WTC11 (cell line): ENCODE data around the gene CLDN7. TPM values are rescaled to one million over a fixed set of nuclear protein-coding genes. Genes with fewer than 3 reads are reported as not detected.

Experiments used
- ATAC-seq: fragments of 200-7000 bp; cut with Tn5 transposase; 2 replicates; pipeline ENCODE4 v1.10.0; 2021; ENCODE audit warnings: mild to moderate bottlenecking, moderate library complexity
- CTCF ChIA-PET: fragments of 300-600 bp; sonication (Branson Sonifier 250); formaldehyde crosslinking; loops from one replicate; lab custom pipeline; 2021; ENCODE audit warnings: antibody characterized with exemption; lab: Charles Lee
- POLR2A ChIA-PET: fragments of 350-600 bp; sonication (Branson Sonifier 250); formaldehyde crosslinking; loops from one replicate; lab custom pipeline; 2021; ENCODE audit warnings: antibody characterized with exemption; lab: Charles Lee
- DNase-seq: peaks from one replicate; pipeline ENCODE4 v3.0.0; 2021; ENCODE audit warnings: low spot score
- H3K27ac Mint-ChIP-seq: 2 replicates; pipeline ENCODE4 v1.8.0; 2021; ENCODE audit warnings: mixed read lengths
- H3K27me3 Mint-ChIP-seq: 2 replicates; pipeline ENCODE4 v1.8.0; 2021; ENCODE audit warnings: low read depth, mild to moderate bottlenecking, moderate library complexity, mixed read lengths
- H3K36me3 Mint-ChIP-seq: 2 replicates; pipeline ENCODE4 v1.8.0; 2021; ENCODE audit warnings: mixed read lengths
- H3K4me1 Mint-ChIP-seq: 2 replicates; pipeline ENCODE4 v1.8.0; 2022; ENCODE audit warnings: mixed read lengths
- H3K4me3 Mint-ChIP-seq: 2 replicates; pipeline ENCODE4 v1.8.0; 2021; ENCODE audit warnings: mild to moderate bottlenecking, moderate library complexity, mixed read lengths
- H3K9me3 Mint-ChIP-seq: 2 replicates; pipeline ENCODE4 v1.8.0; 2021; ENCODE audit warnings: mixed read lengths
- AR ChIP-seq: fragments of 250-450 bp; sonication (Bioruptor Pico); IDR thresholded peaks from 2 replicates; pipeline ENCODE4 v1.9.0; 2021; ENCODE audit warnings: mild to moderate bottlenecking
- E2F1 ChIP-seq: sonication (generic); formaldehyde crosslinking; IDR thresholded peaks from 2 replicates; pipeline ENCODE4 v1.8.0; 2022; ENCODE audit warnings: mild to moderate bottlenecking, missing genetic modification reagents
- FOXK1 ChIP-seq: sonication (generic); formaldehyde crosslinking; IDR thresholded peaks from 2 replicates; pipeline ENCODE4 v1.8.0; 2022; ENCODE audit warnings: mild to moderate bottlenecking, moderate library complexity, missing genetic modification reagents
- HMGA2 ChIP-seq: fragments of 250-450 bp; sonication (Bioruptor Pico); IDR thresholded peaks from 2 replicates; pipeline ENCODE4 v1.4.0; 2021; ENCODE audit warnings: mild to moderate bottlenecking, moderate library complexity
- IRF2 ChIP-seq: sonication (generic); formaldehyde crosslinking; IDR thresholded peaks from 2 replicates; pipeline ENCODE4 v1.8.0; 2022; ENCODE audit warnings: low read depth, missing genetic modification reagents, borderline replicate concordance
- JUN ChIP-seq: sonication (generic); formaldehyde crosslinking; IDR thresholded peaks from 2 replicates; pipeline ENCODE4 v1.8.0; 2023; ENCODE audit warnings: mild to moderate bottlenecking, missing genetic modification reagents
- NFATC4 ChIP-seq: fragments of 250-450 bp; sonication (Bioruptor Pico); IDR thresholded peaks from 2 replicates; pipeline ENCODE4 v1.9.0; 2021; ENCODE audit warnings: mild to moderate bottlenecking
- NR2C2 ChIP-seq: sonication (generic); formaldehyde crosslinking; IDR thresholded peaks from 2 replicates; pipeline ENCODE4 v1.8.0; 2022; ENCODE audit warnings: mild to moderate bottlenecking, missing genetic modification reagents
- SMAD4 ChIP-seq: sonication (generic); formaldehyde crosslinking; IDR thresholded peaks from 2 replicates; pipeline ENCODE4 v1.8.0; 2022; ENCODE audit warnings: mild to moderate bottlenecking, missing genetic modification reagents
- USF1 ChIP-seq: sonication (generic); formaldehyde crosslinking; IDR thresholded peaks from 2 replicates; pipeline ENCODE4 v1.8.0; 2022; ENCODE audit warnings: mild to moderate bottlenecking, missing genetic modification reagents
- ZNF512 ChIP-seq: sonication (generic); formaldehyde crosslinking; IDR thresholded peaks from 2 replicates; pipeline ENCODE4 v1.8.1; 2022; ENCODE audit warnings: missing genetic modification reagents, borderline replicate concordance
- ZNF671 ChIP-seq: fragments of 250-450 bp; sonication (Bioruptor Pico); IDR thresholded peaks from 2 replicates; pipeline ENCODE4 v1.8.0; 2021; ENCODE audit warnings: mild to moderate bottlenecking
- total RNA-seq: library from RNA; stranded (reverse); gene quantifications from 3 replicates; pipeline ENCODE4 v1.2.3, GENCODE V29; 2021
- TF ChIP-seq, protein P1 (sequence below): sonication (generic); formaldehyde crosslinking; IDR thresholded peaks from 2 replicates; pipeline ENCODE4 v1.8.1; 2023; ENCODE audit warnings: mild to moderate bottlenecking, missing genetic modification reagents, moderate library complexity
- TF ChIP-seq, protein P2 (sequence below): sonication (generic); formaldehyde crosslinking; IDR thresholded peaks from 2 replicates; pipeline ENCODE4 v1.8.0; 2022; ENCODE audit warnings: mild to moderate bottlenecking, missing genetic modification reagents
- TF ChIP-seq, protein P3 (sequence below): sonication (generic); formaldehyde crosslinking; IDR thresholded peaks from 2 replicates; pipeline ENCODE4 v1.8.1; 2022; ENCODE audit warnings: low read depth, mild to moderate bottlenecking, moderate library complexity, missing genetic modification reagents, borderline replicate concordance
- TF ChIP-seq, protein P4 (sequence below): sonication (generic); formaldehyde crosslinking; IDR thresholded peaks from 2 replicates; pipeline ENCODE4 v1.8.1; 2022; ENCODE audit warnings: mild to moderate bottlenecking, moderate library complexity, missing genetic modification reagents

CLDN7 gene
- total RNA-seq, 1 experiment from 2014 or later = 136 TPM

DNA sequence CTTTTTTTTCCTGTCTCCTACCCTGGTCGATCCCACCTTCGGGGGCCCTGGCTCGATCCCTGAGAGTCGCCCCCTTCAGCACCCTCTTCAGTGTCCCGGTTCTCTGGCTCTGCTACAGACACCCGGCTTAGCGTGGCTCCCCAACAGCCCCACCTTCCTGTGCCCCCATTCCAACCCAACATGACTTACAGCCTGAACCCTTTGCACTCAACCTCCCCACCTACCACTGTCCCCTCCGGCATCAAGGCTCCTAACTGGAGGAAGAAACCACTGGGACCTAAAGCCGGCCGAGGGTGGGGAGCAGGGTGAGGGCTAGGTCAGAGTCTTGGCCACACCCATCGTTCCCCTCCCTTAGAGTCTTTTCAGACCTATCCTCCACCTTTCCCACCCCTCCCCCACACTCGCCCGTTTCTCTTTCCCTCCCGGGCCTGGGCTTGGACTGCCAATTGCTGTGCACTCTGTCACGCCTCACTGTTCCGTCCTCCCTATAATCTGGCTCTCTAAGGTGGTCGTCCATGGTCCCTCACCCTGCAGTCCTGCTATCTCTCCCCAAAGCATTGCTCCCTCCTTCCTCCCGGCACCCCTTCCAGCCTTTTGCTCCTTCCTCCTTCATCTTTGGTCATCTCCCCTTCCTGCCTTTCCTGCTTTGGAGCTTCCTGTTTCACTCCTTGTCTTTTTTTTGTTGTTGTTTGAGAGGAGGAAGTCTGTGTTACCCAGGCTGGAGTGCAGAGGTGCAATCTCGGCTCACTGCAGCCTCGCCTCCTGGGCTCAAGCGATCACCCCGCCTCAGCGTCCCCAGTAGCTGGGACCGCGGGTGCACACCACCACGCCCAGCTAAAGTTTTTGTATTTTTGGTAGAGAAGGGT lies 890 bp upstream of the CLDN7 start (continued):
- peak; percentile 48; the same call in 1 of the 2 replicates for TF ChIP-seq FOXK1 (CRISPR knock-in tag)

- CTCF ChIA-PET = interaction anchor here (1.1 to 1.4 kb wide), 2 partner anchors 13 to 19 kb away, joined by 3 to 4 read pairs; no protein-coding TSS in a partner anchor
- TF ChIP-seq FOXK1 (CRISPR knock-in tag) (peak; percentile 13; the same call in 1 of the 2 replicates), USF1 (CRISPR knock-in tag) (0 out of 2 replicates have a peak, but pooled peaks have one; percentile 7), ZNF512 (CRISPR knock-in tag) (no peak), SMAD4 (no peak), JUN (CRISPR knock-in tag) (0 out of 2 replicates have a peak, but pooled peaks have one; percentile 7), ZNF671 (0 out of 2 replicates have a peak, but pooled peaks have one; percentile 42), HMGA2 (no peak), NFATC4 (CRISPR knock-in tag) (peak; percentile 66; the same call in 1 of the 2 replicates), NR2C2 (CRISPR knock-in tag) (no peak), E2F1 (CRISPR knock-in tag) (0 out of 2 replicates have a peak, but pooled peaks have one; percentile 6), IRF2 (0 out of 2 replicates have a peak, but pooled peaks have one; percentile 52), AR (CRISPR knock-in tag) (0 out of 2 replicates have a peak, but pooled peaks have one; percentile 16)
- TF ChIP-seq, protein P1, sequence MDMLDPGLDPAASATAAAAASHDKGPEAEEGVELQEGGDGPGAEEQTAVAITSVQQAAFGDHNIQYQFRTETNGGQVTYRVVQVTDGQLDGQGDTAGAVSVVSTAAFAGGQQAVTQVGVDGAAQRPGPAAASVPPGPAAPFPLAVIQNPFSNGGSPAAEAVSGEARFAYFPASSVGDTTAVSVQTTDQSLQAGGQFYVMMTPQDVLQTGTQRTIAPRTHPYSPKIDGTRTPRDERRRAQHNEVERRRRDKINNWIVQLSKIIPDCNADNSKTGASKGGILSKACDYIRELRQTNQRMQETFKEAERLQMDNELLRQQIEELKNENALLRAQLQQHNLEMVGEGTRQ (CRISPR knock-in tag) = peak; percentile 5; the same call in 1 of the 2 replicates
- TF ChIP-seq, protein P2, sequence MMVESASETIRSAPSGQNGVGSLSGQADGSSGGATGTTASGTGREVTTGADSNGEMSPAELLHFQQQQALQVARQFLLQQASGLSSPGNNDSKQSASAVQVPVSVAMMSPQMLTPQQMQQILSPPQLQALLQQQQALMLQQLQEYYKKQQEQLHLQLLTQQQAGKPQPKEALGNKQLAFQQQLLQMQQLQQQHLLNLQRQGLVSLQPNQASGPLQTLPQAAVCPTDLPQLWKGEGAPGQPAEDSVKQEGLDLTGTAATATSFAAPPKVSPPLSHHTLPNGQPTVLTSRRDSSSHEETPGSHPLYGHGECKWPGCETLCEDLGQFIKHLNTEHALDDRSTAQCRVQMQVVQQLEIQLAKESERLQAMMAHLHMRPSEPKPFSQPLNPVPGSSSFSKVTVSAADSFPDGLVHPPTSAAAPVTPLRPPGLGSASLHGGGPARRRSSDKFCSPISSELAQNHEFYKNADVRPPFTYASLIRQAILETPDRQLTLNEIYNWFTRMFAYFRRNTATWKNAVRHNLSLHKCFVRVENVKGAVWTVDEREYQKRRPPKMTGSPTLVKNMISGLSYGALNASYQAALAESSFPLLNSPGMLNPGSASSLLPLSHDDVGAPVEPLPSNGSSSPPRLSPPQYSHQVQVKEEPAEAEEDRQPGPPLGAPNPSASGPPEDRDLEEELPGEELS (CRISPR knock-in tag) = peak; percentile 53; the same call in 1 of the 2 replicates
- TF ChIP-seq, protein P3, sequence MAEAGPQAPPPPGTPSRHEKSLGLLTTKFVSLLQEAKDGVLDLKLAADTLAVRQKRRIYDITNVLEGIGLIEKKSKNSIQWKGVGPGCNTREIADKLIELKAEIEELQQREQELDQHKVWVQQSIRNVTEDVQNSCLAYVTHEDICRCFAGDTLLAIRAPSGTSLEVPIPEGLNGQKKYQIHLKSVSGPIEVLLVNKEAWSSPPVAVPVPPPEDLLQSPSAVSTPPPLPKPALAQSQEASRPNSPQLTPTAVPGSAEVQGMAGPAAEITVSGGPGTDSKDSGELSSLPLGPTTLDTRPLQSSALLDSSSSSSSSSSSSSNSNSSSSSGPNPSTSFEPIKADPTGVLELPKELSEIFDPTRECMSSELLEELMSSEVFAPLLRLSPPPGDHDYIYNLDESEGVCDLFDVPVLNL (CRISPR knock-in tag) = no peak
- TF ChIP-seq, protein P4, sequence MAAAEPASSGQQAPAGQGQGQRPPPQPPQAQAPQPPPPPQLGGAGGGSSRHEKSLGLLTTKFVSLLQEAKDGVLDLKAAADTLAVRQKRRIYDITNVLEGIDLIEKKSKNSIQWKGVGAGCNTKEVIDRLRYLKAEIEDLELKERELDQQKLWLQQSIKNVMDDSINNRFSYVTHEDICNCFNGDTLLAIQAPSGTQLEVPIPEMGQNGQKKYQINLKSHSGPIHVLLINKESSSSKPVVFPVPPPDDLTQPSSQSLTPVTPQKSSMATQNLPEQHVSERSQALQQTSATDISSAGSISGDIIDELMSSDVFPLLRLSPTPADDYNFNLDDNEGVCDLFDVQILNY (CRISPR knock-in tag) = 0 out of 2 replicates have a peak, but pooled peaks have one; percentile 14
Measured at GRCh38 chr17:7261379-7262191, 693 bp downstream of the CLDN7 start.

More at GRCh38 chr17:7261379-7262191, 693 bp downstream of the CLDN7 start:
- Mint-ChIP-seq H3K4me3 (peak overlapping the region; percentile 98), H3K4me1 (peaks cover 23% of the 10 kb centered on the region), H3K27ac (peak overlapping the region; percentile 99), H3K9me3 (no peaks in the 10 kb centered on the region), H3K36me3 (peaks cover 9% of the 10 kb centered on the region), H3K27me3 (no peaks in the 10 kb centered on the region)
- POLR2A ChIA-PET = interaction anchor here (1.0 kb wide), 2 partner anchors 10 to 19 kb away, joined by 5 to 6 read pairs; partner anchors contain the start of genes CTDNEP1 and GABARAP
- no peak for ATAC-seq
- peak; percentile 27 for DNase-seq
